GM18502 (cell line): ENCODE measurements around the gene PCDHB16.
"Not testable (repeated sequence)": the region's sequence is repeated elsewhere in the genome, so short reads cannot be mapped to it uniquely, and the experiment has no call there.

ENCODE experiments used
- ATAC-seq: cut with Tn5 transposase; IDR thresholded peaks from one replicate; pipeline ENCODE4 v1.9.1; 2021; ENCODE audit warnings: mild to moderate bottlenecking; ENCODE audit not compliant: unreplicated experiment, poor library complexity

PCDHB16 gene

DNA sequence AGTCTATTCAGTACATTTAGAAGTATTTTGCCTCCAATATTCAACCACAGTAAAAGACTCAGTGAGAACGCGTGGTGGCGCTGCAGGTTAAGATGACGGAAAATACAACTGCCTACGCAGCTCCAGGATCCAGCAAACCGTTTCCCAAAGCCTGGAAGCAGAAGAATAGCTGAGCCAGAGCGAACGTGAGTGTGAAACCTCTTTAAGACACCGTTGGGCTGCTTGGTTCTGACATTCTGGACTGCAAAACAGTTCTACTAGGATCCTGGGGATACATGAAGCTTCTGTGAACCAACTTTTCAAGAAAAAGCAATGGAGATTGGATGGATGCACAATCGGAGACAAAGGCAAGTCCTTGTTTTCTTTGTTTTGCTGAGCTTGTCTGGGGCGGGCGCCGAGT lies at the start of gene PCDHB16:
PCDHB16 (plus strand) TSS at position 140 of the 400 bp plus-strand sequence; CDS start at position 313, 173 bp downstream.
- no peak for ATAC-seq

DNA sequence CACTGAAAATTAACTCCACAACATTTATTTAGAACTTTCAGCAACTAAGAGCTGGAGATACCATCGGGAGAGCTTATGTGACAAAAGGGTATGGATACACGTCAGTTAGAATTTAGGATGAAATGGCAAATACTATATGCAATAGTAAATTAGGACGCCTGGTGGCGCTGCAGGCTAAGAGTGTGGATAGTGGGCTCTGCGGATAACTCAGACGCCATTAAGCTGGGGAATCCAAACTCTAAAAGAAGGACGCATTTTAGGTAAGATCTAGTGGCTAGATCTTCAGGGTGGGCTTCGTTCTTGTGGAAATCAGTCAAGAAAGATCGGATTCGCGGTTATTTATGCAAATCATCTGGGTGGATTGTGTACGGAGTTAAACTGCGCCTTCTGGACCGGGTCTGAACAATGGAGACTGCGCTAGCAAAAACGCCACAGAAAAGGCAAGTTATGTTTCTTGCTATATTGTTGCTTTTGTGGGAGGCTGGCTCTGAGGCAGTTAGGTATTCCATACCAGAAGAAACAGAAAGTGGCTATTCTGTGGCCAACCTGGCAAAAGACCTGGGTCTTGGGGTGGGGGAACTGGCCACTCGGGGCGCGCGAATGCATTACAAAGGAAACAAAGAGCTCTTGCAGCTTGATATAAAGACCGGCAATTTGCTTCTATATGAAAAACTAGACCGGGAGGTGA lies 47.0 kb upstream of the PCDHB16 start, which contains the start of gene PCDHB5:
PCDHB5 (plus strand) TSS at position 177 of the 688 bp plus-strand sequence; CDS start at position 406, 229 bp downstream.
- ATAC-seq = no peak

DNA sequence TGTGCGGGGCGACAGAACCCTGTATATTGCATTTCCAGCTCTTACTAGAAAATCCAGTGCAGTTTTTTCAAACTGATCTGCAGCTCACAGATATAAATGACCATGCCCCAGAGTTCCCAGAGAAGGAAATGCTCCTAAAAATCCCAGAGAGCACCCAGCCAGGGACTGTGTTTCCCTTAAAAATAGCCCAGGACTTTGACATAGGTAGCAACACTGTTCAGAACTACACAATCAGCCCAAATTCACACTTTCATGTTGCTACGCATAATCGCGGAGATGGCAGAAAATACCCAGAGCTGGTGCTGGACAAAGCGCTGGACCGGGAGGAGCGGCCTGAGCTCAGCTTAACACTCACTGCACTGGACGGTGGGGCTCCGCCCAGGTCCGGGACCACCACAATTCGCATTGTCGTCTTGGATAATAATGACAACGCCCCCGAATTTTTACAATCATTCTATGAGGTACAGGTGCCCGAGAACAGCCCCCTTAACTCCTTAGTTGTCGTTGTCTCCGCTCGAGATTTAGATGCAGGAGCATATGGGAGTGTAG lies 46.4 kb upstream of the PCDHB16 start:
- ATAC-seq = no peak

DNA sequence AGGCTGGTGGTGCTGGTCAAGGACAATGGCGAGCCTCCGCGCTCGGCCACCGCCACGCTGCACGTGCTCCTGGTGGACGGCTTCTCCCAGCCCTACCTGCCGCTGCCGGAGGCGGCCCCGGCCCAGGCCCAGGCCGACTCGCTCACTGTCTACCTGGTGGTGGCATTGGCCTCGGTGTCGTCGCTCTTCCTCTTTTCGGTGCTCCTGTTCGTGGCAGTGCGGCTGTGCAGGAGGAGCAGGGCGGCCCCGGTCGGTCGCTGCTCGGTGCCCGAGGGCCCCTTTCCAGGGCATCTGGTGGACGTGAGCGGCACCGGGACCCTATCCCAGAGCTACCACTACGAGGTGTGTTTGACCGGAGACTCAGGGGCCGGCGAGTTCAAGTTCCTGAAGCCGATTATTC lies 44.8 kb upstream of the PCDHB16 start:
- ATAC-seq = not testable (repeated sequence)

DNA sequence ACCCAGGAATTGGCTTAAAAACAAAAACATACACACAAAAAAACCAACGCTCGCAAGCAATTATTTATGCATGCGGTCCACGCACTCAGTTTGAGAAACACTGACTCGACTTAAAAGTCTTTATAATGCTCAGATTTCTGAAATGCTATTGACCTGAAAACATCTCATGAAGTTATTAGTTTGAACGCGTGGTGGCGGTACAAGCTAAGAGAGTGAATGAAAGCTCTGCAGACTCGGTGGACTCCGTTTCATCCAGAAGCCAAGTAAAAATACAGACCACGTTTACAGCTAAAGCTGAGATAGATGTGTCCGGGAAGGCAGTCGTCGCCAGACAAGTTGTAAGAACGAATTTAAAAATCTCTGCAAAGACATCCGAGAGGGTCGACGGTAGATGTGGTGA lies 32.4 kb upstream of the PCDHB16 start, which contains the start of gene PCDHB6:
PCDHB6 (plus strand) TSS at position 246 of the 400 bp plus-strand sequence. CDS start 201 bp downstream, outside the sequence.
- ATAC-seq = no peak

DNA sequence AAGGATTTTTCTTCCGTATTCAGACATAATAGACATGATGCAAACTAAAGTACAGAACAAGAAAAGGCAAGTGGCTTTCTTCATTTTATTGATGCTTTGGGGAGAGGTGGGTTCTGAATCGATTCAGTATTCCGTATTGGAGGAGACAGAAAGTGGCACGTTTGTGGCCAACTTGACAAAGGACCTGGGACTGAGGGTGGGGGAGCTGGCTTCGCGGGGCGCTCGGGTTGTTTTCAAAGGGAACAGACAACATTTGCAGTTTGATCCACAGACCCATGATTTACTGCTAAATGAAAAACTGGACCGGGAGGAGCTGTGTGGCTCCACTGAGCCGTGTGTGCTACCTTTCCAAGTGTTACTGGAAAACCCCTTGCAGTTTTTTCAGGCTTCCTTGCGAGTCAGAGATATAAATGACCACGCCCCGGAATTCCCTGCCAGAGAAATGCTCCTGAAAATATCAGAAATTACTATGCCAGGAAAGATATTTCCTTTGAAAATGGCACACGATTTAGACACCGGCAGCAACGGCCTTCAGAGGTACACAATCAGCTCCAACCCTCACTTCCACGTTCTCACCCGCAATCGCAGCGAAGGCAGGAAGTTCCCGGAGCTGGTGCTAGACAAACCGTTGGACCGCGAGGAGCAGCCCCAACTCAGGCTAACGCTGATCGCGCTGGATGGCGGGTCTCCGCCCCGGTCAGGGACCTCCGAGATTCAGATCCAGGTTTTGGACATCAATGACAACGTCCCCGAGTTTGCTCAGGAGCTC lies 31.8 kb upstream of the PCDHB16 start:
- no peak for ATAC-seq

DNA sequence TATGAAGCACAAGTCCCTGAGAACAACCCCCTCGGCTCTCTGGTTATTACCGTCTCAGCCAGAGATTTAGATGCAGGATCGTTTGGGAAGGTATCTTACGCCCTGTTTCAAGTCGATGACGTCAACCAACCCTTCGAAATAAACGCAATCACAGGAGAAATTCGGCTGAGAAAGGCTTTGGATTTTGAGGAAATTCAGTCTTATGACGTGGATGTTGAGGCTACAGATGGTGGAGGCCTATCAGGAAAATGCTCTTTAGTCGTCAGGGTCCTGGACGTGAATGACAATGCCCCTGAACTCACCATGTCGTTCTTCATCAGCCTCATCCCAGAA lies 31.2 kb upstream of the PCDHB16 start:
- no peak for ATAC-seq

DNA sequence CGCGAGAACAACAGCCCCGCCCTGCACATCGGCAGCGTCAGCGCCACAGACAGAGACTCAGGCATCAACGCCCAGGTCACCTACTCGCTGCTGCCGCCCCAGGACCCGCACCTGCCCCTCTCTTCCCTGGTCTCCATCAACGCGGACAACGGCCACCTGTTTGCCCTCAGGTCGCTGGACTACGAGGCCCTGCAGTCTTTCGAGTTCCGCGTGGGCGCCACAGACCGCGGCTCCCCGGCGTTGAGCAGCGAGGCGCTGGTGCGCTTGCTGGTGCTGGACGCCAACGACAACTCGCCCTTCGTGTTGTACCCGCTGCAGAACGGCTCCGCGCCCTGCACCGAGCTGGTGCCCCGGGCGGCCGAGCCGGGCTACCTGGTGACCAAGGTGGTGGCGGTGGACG lies 30.6 kb upstream of the PCDHB16 start:
- ATAC-seq = not testable (repeated sequence)

DNA sequence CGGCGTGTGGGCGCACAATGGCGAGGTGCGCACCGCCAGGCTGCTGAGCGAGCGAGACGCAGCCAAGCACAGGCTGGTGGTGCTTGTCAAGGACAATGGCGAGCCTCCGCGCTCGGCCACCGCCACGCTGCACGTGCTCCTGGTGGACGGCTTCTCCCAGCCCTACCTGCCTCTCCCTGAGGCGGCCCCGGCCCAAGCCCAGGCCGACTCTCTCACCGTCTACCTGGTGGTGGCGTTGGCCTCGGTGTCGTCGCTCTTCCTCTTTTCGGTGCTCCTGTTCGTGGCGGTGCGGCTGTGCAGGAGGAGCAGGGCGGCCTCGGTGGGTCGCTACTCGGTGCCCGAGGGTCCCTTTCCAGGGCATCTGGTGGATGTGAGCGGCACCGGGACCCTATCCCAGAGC lies 30.1 kb upstream of the PCDHB16 start:
- ATAC-seq = not testable (repeated sequence)

DNA sequence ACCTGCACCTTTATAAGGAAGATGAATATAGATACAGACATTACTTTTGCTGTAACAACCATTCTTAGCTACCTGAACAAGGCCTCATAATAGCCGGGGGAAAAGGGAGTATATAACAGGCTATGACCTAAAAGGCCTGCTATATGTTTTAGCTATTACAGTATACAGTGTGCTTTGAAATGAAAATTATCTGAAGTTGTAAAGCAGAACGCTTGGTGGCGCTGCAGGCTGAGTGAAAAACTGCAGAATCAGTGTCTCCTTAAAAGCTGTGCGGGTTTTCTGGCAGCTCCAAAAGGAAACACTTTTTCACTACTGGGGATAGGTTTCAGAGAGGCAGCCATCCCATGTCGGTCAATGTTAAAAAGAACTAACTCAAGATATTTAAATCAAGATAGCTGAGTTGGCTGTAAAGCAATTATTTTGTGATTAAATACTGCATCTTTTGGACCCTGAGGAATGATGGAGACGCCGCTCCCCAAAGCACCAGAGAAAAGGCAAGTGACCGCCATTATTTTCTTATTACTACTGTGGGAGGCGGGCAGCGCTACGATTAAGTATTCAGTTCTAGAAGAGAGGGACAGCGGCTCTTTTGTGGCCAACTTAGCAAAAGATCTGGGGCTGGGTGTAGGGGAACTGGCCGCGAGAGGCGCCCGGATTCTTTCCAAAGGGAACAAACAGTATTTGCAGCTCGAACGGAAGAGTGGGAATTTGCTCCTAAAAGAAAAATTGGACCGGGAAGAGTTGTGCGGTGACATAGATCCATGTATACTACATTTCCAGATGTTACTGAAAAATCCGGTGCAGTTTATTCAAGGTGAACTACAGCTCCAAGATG lies 26.4 kb upstream of the PCDHB16 start:
- ATAC-seq = no peak

DNA sequence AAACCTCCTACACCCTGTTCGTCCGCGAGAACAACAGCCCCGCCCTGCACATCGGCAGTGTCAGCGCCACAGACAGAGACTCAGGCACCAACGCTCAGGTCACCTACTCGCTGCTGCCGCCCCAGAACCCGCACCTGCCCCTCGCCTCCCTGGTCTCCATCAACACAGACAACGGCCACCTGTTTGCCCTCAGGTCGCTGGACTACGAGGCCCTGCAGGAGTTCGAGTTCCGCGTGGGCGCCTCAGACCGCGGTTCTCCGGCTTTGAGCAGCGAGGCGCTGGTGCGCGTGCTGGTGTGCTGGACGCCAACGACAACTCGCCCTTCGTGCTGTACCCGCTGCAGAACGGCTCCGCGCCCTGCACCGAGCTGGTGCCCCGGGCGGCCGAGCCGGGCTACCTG lies 24.8 kb upstream of the PCDHB16 start:
- ATAC-seq = not testable (repeated sequence)

DNA sequence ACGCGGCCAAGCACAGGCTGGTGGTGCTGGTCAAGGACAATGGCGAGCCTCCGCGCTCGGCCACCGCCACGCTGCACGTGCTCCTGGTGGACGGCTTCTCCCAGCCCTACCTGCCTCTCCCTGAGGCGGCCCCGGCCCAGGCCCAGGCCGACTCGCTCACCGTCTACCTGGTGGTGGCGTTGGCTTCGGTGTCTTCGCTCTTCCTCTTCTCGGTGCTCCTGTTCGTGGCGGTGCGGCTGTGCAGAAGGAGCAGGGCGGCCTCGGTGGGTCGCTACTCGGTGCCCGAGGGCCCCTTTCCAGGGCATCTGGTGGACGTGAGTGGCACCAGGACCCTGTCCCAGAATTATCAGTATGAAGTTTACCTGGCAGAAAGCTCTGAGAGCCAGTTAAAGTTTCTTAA lies 24.3 kb upstream of the PCDHB16 start:
- ATAC-seq = not testable (repeated sequence)

DNA sequence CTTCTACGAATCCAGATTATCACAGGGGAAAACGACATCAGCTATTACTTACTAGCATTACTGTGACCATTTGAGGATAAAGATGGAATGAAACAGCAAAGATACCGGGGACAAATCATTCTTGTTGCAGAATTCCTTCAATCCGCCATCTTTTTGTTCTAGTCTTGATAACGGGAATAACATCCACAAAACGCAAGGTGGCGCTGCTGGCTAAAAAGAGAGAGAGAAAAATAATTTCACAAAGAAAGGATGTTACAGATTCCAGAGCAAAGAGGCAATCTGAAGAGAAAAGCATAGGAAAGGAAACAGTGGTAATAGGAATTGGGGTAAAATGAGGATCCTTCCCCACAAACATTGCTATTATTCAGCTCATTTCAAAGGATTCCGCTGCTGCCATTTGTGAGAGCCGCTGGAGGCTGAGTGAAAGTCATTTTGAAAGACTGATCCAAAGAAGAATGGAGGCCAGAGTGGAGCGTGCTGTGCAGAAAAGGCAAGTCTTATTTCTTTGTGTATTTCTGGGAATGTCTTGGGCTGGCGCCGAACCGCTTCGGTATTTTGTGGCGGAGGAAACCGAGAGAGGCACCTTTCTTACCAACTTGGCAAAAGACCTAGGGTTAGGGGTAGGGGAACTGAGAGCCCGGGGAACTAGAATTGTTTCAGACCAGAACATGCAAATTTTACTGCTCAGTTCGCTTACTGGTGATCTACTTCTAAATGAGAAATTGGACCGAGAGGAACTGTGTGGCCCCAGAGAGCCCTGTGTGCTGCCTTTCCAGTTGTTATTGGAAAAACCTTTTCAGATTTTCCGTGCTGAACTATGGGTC lies 9.6 kb upstream of the PCDHB16 start, which contains the start of gene PCDHB7:
PCDHB7 (plus strand) TSS at position 264 of the 824 bp plus-strand sequence; CDS start at position 456, 192 bp downstream.
- ATAC-seq = no peak

DNA sequence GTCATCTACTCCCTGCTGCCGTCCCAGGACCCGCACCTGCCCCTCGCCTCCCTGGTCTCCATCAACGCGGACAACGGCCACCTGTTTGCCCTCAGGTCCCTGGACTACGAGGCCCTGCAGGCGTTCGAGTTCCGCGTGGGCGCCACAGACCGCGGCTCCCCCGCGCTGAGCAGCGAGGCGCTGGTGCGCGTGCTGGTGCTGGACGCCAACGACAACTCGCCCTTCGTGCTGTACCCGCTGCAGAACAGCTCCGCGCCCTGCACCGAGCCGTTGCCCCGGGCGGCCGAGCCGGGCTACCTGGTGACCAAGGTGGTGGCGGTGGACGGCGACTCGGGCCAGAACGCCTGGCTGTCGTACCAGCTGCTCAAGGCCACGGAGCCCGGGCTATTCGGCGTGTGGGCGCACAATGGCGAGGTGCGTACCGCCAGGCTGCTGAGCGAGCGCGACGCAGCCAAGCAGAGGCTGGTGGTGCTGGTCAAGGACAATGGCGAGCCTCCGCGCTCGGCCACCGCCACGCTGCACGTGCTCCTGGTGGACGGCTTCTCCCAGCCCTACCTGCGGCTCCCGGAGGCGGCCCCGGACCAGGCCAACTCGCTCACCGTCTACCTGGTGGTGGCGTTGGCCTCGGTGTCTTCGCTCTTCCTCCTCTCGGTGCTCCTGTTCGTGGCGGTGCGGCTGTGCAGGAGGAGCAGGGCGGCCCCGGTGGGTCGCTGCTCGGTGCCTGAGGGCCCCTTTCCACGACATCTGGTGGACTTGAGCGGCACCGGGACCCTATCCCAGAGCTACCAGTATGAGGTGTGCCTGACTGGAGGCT lies 7.7 kb upstream of the PCDHB16 start:
- not testable (repeated sequence) for ATAC-seq

DNA sequence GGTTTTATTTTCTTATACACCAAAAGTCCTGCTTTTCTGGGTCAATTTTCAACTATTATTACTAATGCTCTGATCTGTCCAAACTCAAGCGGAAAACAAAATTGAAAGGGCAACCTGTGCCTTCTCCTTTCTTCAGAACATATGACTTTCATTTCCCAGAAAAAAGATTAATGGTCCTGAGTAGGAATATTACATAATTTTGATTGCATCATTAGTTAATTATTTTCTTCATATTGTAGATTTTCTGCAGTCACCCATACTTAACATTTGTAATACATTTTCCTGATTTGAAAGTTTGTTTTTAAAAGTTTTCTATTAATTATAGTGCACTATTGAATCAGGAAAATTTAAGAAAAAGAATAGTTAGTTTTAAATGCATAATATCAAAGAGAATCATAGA lies 6.3 kb upstream of the PCDHB16 start:
- ATAC-seq = no peak

DNA sequence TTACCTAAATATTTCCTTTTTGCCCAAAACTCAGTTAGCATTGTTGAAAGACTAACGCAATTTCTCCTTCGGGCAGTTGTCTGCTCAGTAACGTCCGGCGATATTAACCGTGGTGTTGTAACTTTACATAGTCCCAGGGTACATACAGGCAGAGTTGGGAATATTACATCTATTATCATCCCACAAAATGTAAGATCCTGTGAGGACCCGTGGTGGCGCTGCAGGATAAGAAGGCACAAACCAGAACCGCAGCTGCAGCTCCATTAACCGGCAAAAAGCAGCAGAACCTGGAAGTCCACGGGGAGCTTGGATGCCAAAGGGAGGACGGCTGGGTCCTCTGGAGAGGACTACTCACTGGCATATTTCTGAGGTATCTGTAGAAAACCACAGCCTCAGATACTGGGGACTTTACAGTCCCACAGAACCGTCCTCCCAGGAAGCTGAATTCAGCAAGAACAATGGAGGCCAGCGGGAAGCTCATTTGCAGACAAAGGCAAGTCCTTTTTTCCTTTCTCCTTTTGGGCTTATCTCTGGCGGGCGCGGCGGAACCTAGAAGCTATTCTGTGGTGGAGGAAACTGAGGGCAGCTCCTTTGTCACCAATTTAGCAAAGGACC lies 4.5 kb upstream of the PCDHB16 start, which contains the start of gene PCDHB8:
PCDHB8 (plus strand) TSS at position 214 of the 615 bp plus-strand sequence; CDS start at position 459, 245 bp downstream.
- ATAC-seq = not testable (repeated sequence)

DNA sequence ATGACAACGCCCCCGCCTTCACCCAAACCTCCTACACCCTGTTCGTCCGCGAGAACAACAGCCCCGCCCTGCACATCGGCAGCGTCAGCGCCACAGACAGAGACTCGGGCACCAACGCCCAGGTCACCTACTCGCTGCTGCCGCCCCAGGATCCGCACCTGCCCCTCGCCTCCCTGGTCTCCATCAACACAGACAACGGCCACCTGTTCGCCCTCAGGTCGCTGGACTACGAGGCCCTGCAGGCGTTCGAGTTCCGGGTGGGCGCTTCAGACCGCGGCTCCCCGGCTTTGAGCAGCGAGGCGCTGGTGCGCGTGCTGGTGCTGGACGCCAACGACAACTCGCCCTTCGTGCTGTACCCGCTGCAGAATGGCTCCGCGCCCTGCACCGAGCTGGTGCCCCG lies 2.8 kb upstream of the PCDHB16 start:
- ATAC-seq = not testable (repeated sequence)

DNA sequence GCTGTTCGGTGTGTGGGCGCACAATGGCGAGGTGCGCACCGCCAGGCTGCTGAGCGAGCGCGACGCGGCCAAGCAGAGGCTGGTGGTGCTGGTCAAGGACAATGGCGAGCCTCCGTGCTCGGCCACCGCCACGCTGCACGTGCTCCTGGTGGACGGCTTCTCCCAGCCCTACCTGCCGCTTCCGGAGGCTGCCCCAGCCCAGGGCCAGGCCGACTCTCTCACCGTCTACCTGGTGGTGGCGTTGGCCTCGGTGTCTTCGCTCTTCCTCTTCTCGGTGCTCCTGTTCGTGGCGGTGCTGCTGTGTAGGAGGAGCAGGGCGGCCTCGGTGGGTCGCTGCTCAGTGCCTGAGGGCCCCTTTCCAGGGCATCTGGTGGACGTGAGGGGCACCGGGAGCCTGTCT lies 2.3 kb upstream of the PCDHB16 start:
- ATAC-seq = not testable (repeated sequence)
